ENCODE results near the gene PLAC1.

PLAC1 gene

GRCh38 chrX:134599184-134599914, 58.9 kb downstream of the PLAC1 start:
- TF ChIP-seq CTCF (IDR thresholded peaks at IDR 0.05; ENCODE audit: low read depth, low read length): no peak
- Histone ChIP-seq H3K27ac (no peak overlapping the region), H3K27me3 (ENCODE audit: insufficient read depth, low read depth, severe bottlenecking) (peaks cover 2% of the 10 kb centered on the region), H3K9me3 (ENCODE audit: severe bottlenecking) (peaks cover 4% of the 10 kb centered on the region), H3K4me3 (ENCODE audit: low read depth, low read length) (no peak overlapping the region), H3K36me3 (no peaks in the 10 kb centered on the region)
- no peak for DNase-seq

GRCh38 chrX:134592303-134592702, 66.0 kb downstream of the PLAC1 start:
- no peak for DNase-seq
- Histone ChIP-seq H3K36me3 (no peaks in the 10 kb centered on the region), H3K9me3 (ENCODE audit: severe bottlenecking) (no peaks in the 10 kb centered on the region), H3K27ac (no peak overlapping the region), H3K4me3 (ENCODE audit: low read depth, low read length) (no peak overlapping the region), H3K27me3 (ENCODE audit: insufficient read depth, low read depth, severe bottlenecking) (no peaks in the 10 kb centered on the region)
- TF ChIP-seq CTCF (IDR thresholded peaks at IDR 0.05; ENCODE audit: low read depth, low read length): no peak

- no peak overlapping the region for H3K4me3 ChIP-seq (ENCODE audit: low read depth, low read length)
- no peak for TF ChIP-seq CTCF (IDR thresholded peaks at IDR 0.05; ENCODE audit: low read depth, low read length)
- no peaks in the 10 kb centered on the region for H3K27me3 ChIP-seq (ENCODE audit: insufficient read depth, low read depth, severe bottlenecking)
- no peak overlapping the region for H3K27ac ChIP-seq
- H3K36me3 ChIP-seq: no peaks in the 10 kb centered on the region
- no peak for DNase-seq
- H3K9me3 ChIP-seq (ENCODE audit: severe bottlenecking): no peaks in the 10 kb centered on the region
These were observed 66.8 kb downstream of the PLAC1 start for GRCh38 chrX:134591502-134591901.

- Histone ChIP-seq H3K27me3 (ENCODE audit: insufficient read depth, low read depth, severe bottlenecking) (no peaks in the 10 kb centered on the region), H3K9me3 (ENCODE audit: severe bottlenecking) (no peaks in the 10 kb centered on the region), H3K27ac (no peak overlapping the region), H3K36me3 (no peaks in the 10 kb centered on the region), H3K4me3 (ENCODE audit: low read depth, low read length) (no peak overlapping the region)
- TF ChIP-seq CTCF (IDR thresholded peaks at IDR 0.05; ENCODE audit: low read depth, low read length): no peak
- no peak for DNase-seq
These were observed 69.5 kb downstream of the PLAC1 start for GRCh38 chrX:134588806-134589205.

- DNase-seq: no peak
- Histone ChIP-seq H3K9me3 (ENCODE audit: severe bottlenecking) (no peaks in the 10 kb centered on the region), H3K4me3 (ENCODE audit: low read depth, low read length) (no peak overlapping the region), H3K36me3 (no peaks in the 10 kb centered on the region), H3K27ac (no peak overlapping the region), H3K27me3 (ENCODE audit: insufficient read depth, low read depth, severe bottlenecking) (peaks cover 3% of the 10 kb centered on the region)
- TF ChIP-seq CTCF (IDR thresholded peaks at IDR 0.05; ENCODE audit: low read depth, low read length): no peak
These were observed 77.4 kb downstream of the PLAC1 start for GRCh38 chrX:134580907-134581306.

GRCh38 chrX:134573683-134574035, 84.6 kb downstream of the PLAC1 start:
- H3K27me3 ChIP-seq (ENCODE audit: insufficient read depth, low read depth, severe bottlenecking): peaks cover 2% of the 10 kb centered on the region
- no peak for TF ChIP-seq CTCF (IDR thresholded peaks at IDR 0.05; ENCODE audit: low read depth, low read length)
- H3K4me3 ChIP-seq (ENCODE audit: low read depth, low read length): no peak overlapping the region
- no peaks in the 10 kb centered on the region for H3K9me3 ChIP-seq (ENCODE audit: severe bottlenecking)
- no peak for DNase-seq
- H3K27ac ChIP-seq: no peak overlapping the region
- no peaks in the 10 kb centered on the region for H3K36me3 ChIP-seq
